Hematopoietic multipotent progenitor cell treated with erythropoietin and hydrocortisone succinate and interleukin-3 and kit ligand, for 17 days (in vitro differentiated cells): ENCODE data around the gene ZNF678.

ENCODE experiments used
- DNase-seq: peaks from one replicate; pipeline ENCODE4 v3.0.0-alpha.2; 2015; ENCODE audit warnings: low spot score

The ZNF678 gene

GRCh38 chr1:227723474-227723873 lies 160.1 kb downstream of the ZNF678 start:
- no peak for DNase-seq

- DNase-seq: no peak
These were observed 161.7 kb downstream of the ZNF678 start for GRCh38 chr1:227725046-227725445.

- DNase-seq: no peak
These were observed 163.0 kb downstream of the ZNF678 start for GRCh38 chr1:227726318-227726717.
